ENCODE data around the gene TMEM132D. TPM values are rescaled to one million over a fixed set of nuclear protein-coding genes. Genes with fewer than 3 reads are reported as not detected.

Gene TMEM132D
- total and polyA plus RNA-seq, 2 experiments from 2014 or later, result 2.0 to 2.4 TPM

DNA sequence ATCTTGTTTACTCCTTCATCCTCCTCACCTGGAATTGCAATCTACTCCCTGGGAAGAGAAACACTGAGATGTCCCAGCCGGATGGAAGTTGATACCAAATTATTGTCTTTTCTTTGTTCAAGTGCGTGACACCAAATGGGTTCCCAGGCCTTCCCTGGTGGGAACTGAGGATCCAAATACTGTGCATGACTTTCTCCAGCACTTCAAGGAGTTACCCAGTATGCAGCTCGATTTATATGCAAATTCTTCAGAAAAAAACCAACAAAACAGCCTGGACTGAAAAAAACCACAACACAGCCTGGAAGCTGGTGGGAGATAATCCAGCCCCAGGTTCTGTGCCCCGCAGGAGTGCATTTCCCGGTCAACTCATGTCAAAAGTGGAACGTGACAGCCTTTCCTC lies 740.0 kb downstream of the TMEM132D start:
- Histone ChIP-seq H3K36me3 (replicated peaks; ENCODE audit: insufficient read depth, low read depth) (no peaks in the 10 kb centered on the region), H3K9me2 (replicated peaks; ENCODE audit: insufficient read depth) (no peaks in the 10 kb centered on the region), H3K27ac (no peak overlapping the region), H3K27me3 (no peaks in the 10 kb centered on the region), H2AFZ (no peak overlapping the region), H3K4me3 (no peak overlapping the region), H3K79me2 (no peaks in the 10 kb centered on the region), H3K9me3 (ENCODE audit: low read depth) (no peaks in the 10 kb centered on the region), H3K4me2 (no peak overlapping the region), H3K4me1 (ENCODE audit: insufficient read depth) (no peaks in the 10 kb centered on the region), H4K20me1 (ENCODE audit: insufficient read depth, poor library complexity, severe bottlenecking) (no peaks in the 10 kb centered on the region)
- 41% methylated on average over 6 of the region's 6 CpGs for WGBS (ENCODE audit: low lambda C conversion rate, missing lambda C conversion rate)
- DNase-seq (ENCODE audit: low spot score), result no peak
- TF ChIP-seq CTCF (IDR thresholded peaks at IDR 0.05; ENCODE audit: poor library complexity) (no peak), EZH2phosphoT487 (IDR thresholded peaks at IDR 0.05; ENCODE audit: low read depth, severe bottlenecking, unreplicated experiment) (no peak), EZH2 (IDR thresholded peaks at IDR 0.05; ENCODE audit: borderline replicate concordance) (no peak)

DNA sequence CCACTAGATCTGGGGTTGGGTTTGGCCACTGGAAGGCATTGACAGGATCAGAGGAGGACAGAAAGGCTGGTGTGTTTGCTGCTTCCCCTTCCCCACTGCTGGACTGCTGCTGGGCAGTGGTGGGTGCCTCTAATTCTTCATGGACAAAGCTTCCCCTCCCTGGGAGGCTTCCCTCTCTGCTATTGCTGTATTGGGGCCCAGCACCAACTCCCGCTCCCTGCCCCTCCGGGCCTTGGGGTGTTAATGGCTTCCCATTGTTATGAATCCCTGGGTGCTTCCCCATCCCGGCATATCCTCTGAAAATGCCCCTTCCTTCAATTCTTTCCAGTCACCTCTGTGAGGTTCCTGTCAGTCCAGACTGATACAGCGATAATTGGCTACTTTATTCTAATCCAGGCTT lies 740.4 kb downstream of the TMEM132D start:
- DNase-seq (ENCODE audit: low spot score), result no peak
- Histone ChIP-seq H3K9me2 (replicated peaks; ENCODE audit: insufficient read depth) (no peaks in the 10 kb centered on the region), H3K9me3 (ENCODE audit: low read depth) (no peaks in the 10 kb centered on the region), H3K27ac (no peak overlapping the region), H3K4me1 (ENCODE audit: insufficient read depth) (no peaks in the 10 kb centered on the region), H4K20me1 (ENCODE audit: insufficient read depth, poor library complexity, severe bottlenecking) (no peaks in the 10 kb centered on the region), H3K27me3 (no peaks in the 10 kb centered on the region), H2AFZ (no peak overlapping the region), H3K79me2 (no peaks in the 10 kb centered on the region), H3K4me2 (no peak overlapping the region), H3K4me3 (no peak overlapping the region), H3K36me3 (replicated peaks; ENCODE audit: insufficient read depth, low read depth) (no peaks in the 10 kb centered on the region)
- TF ChIP-seq EZH2phosphoT487 (IDR thresholded peaks at IDR 0.05; ENCODE audit: low read depth, severe bottlenecking, unreplicated experiment), result no peak
- no peak for TF ChIP-seq CTCF (IDR thresholded peaks at IDR 0.05; ENCODE audit: poor library complexity)
- TF ChIP-seq EZH2 (IDR thresholded peaks at IDR 0.05; ENCODE audit: borderline replicate concordance), result no peak
- 56% methylated on average over 4 of the region's 4 CpGs for WGBS (ENCODE audit: low lambda C conversion rate, missing lambda C conversion rate)

- Histone ChIP-seq H4K20me1 (ENCODE audit: insufficient read depth, poor library complexity, severe bottlenecking) (no peaks in the 10 kb centered on the region), H3K79me2 (no peaks in the 10 kb centered on the region), H3K27me3 (no peaks in the 10 kb centered on the region), H3K27ac (no peak overlapping the region), H3K36me3 (replicated peaks; ENCODE audit: insufficient read depth, low read depth) (no peaks in the 10 kb centered on the region), H3K9me2 (replicated peaks; ENCODE audit: insufficient read depth) (no peaks in the 10 kb centered on the region), H3K4me2 (no peak overlapping the region), H3K9me3 (ENCODE audit: low read depth) (no peaks in the 10 kb centered on the region), H3K4me3 (no peak overlapping the region), H3K4me1 (ENCODE audit: insufficient read depth) (no peaks in the 10 kb centered on the region), H2AFZ (no peak overlapping the region)
- 79% methylated on average over 4 of the region's 4 CpGs for WGBS (ENCODE audit: low lambda C conversion rate, missing lambda C conversion rate)
- no peak for TF ChIP-seq EZH2 (IDR thresholded peaks at IDR 0.05; ENCODE audit: borderline replicate concordance)
- TF ChIP-seq CTCF (IDR thresholded peaks at IDR 0.05; ENCODE audit: poor library complexity), result no peak
- no peak for TF ChIP-seq EZH2phosphoT487 (IDR thresholded peaks at IDR 0.05; ENCODE audit: low read depth, severe bottlenecking, unreplicated experiment)
- no peak for DNase-seq (ENCODE audit: low spot score)
Observed at GRCh38 chr12:129162805-129163204, 741.0 kb downstream of the TMEM132D start.

DNA sequence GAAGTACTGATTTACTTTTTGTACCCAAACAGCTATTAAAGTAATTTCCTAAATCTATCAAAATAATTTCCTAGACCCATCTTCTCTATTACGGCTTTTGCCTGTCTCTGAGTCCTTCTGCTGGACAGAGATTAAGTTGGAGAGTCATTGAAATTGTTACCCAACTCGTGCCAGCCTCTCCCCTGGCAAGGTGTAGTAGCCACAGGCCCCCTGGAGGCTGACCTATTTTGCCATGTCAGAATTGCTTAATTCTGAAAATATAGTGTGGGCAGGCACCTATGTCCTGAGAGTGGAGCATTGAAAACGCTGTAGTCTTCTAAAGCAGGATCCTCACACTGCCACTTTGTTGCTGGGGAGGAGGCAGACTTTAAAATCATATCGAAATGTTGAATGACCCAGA lies 742.3 kb downstream of the TMEM132D start:
- H3K9me3 ChIP-seq (ENCODE audit: low read depth), result no peaks in the 10 kb centered on the region
- WGBS (ENCODE audit: low lambda C conversion rate, missing lambda C conversion rate), result 75% methylated on average over 4 of the region's 4 CpGs
- TF ChIP-seq EZH2 (IDR thresholded peaks at IDR 0.05; ENCODE audit: borderline replicate concordance) (no peak), EZH2phosphoT487 (IDR thresholded peaks at IDR 0.05; ENCODE audit: low read depth, severe bottlenecking, unreplicated experiment) (no peak), CTCF (IDR thresholded peaks at IDR 0.05; ENCODE audit: poor library complexity) (no peak)
- no peak overlapping the region for H3K27ac ChIP-seq
- H3K4me2 ChIP-seq, result no peak overlapping the region
- no peak for DNase-seq (ENCODE audit: low spot score)
- H3K9me2 ChIP-seq (replicated peaks; ENCODE audit: insufficient read depth), result no peaks in the 10 kb centered on the region
- H3K36me3 ChIP-seq (replicated peaks; ENCODE audit: insufficient read depth, low read depth), result no peaks in the 10 kb centered on the region
- H4K20me1 ChIP-seq (ENCODE audit: insufficient read depth, poor library complexity, severe bottlenecking), result no peaks in the 10 kb centered on the region
- no peak overlapping the region for H3K4me3 ChIP-seq
- H3K4me1 ChIP-seq (ENCODE audit: insufficient read depth), result no peaks in the 10 kb centered on the region
- H2AFZ ChIP-seq, result no peak overlapping the region
- H3K79me2 ChIP-seq, result no peaks in the 10 kb centered on the region
- no peaks in the 10 kb centered on the region for H3K27me3 ChIP-seq
